Nephron (organoid): ENCODE results near the gene FGR.

ENCODE experiments used
- H3K27ac Mint-ChIP-seq, 3 experiments: 2 replicates each; pipeline ENCODE4 v1.8.0; 2020; ENCODE audit warnings: mixed read lengths in 3 of 3, mild to moderate bottlenecking in 2 of 3, moderate library complexity in 1 of 3
- H3K27me3 Mint-ChIP-seq: 2 replicates; pipeline ENCODE4 v1.8.0; 2021; ENCODE audit warnings: low read depth, mild to moderate bottlenecking, moderate library complexity, mixed read lengths
- H3K36me3 Mint-ChIP-seq: 2 replicates; pipeline ENCODE4 v1.8.0; 2020; ENCODE audit warnings: low read depth, mixed read lengths
- H3K4me1 Mint-ChIP-seq: 2 replicates; pipeline ENCODE4 v1.8.0; 2020; ENCODE audit warnings: mixed read lengths
- H3K4me3 Mint-ChIP-seq, 3 experiments: 2 replicates each; pipeline ENCODE4 v1.8.0; 2020; ENCODE audit warnings: mild to moderate bottlenecking in 3 of 3, mixed read lengths in 3 of 3, moderate library complexity in 2 of 3
- H3K9me3 Mint-ChIP-seq: 2 replicates; pipeline ENCODE4 v1.8.0; 2020; ENCODE audit warnings: mixed read lengths
- TF ChIP-seq, protein P1 (sequence below), 3 experiments: fragments of 200-600 bp; sonication (generic); IDR thresholded peaks; one replicate each; pipeline ENCODE4 v1.5.0; 2021; ENCODE audit warnings: antibody characterized with exemption in 3 of 3; ENCODE audit not compliant: unreplicated experiment in 3 of 3

FGR gene

DNA sequence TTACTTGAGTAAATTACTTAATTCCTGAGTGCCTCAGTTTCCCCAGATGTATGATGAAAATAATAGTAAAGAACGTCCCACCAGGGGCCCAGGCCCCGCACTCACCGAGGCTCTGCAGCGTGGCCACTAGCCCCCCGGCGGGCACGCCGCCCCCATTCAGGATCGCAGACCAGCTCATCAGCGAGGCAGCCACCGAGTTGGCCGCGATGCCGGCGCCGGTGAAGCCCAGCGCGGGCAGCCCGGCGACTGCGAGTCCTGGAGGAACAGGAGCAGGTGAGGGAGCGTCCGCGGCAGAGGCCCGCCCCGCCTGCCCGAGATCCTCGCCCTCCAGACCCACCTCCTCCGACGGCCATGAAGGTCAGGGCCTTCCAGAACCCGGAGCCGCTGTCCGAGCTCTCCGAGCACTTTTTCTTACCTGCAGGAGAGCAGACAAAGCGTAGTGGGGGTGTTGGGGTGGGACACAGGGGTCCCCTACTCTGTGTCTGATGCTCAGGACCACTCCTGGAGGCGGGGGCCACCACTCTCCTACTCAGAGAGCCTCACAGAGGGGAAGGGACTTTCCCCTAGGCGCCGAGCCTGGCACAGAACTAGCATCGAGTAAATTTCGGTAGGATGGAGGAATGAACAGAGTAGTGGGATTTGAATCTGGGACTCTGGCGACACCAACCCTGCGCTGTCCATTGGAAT is 33.3 kb upstream of the FGR start:
- peak overlapping the region in 1 of 3 experiments; percentile 8 for H3K4me3 Mint-ChIP-seq
- peaks cover 14% of the 10 kb centered on the region for H3K4me1 Mint-ChIP-seq
- H3K27me3 Mint-ChIP-seq: no peaks in the 10 kb centered on the region
- H3K9me3 Mint-ChIP-seq: no peaks in the 10 kb centered on the region
- TF ChIP-seq, protein P1, sequence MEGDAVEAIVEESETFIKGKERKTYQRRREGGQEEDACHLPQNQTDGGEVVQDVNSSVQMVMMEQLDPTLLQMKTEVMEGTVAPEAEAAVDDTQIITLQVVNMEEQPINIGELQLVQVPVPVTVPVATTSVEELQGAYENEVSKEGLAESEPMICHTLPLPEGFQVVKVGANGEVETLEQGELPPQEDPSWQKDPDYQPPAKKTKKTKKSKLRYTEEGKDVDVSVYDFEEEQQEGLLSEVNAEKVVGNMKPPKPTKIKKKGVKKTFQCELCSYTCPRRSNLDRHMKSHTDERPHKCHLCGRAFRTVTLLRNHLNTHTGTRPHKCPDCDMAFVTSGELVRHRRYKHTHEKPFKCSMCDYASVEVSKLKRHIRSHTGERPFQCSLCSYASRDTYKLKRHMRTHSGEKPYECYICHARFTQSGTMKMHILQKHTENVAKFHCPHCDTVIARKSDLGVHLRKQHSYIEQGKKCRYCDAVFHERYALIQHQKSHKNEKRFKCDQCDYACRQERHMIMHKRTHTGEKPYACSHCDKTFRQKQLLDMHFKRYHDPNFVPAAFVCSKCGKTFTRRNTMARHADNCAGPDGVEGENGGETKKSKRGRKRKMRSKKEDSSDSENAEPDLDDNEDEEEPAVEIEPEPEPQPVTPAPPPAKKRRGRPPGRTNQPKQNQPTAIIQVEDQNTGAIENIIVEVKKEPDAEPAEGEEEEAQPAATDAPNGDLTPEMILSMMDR (IDR thresholded peaks at IDR 0.05; ENCODE audit: unreplicated experiment in 3 of 3): no peak
- no peak overlapping the region for H3K27ac Mint-ChIP-seq
- no peaks in the 10 kb centered on the region for H3K36me3 Mint-ChIP-seq

DNA sequence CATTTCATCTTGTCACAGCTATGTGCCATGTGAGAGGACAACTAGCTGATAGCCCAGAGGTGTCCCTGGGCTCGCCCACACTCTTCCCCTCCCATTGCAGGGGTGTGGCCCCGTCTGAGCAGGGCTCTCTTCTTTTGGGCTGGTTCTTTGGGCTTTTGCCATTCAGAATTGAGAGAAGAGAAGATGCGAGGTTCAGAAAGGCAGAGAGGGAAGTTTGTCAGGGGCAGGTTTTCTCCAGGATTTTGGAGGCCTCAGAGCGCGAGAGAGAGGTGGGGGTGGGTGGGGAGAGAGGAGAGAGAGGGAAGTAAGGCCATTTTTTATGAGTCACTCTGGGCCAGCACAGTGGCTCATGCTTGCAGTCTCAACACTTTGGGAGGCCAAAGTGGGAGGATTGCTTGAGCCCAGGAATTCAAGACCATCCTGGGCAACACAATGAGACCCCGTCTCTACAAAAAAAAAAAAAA is 31.8 kb upstream of the FGR start:
- peaks cover 11% of the 10 kb centered on the region for H3K4me1 Mint-ChIP-seq
- no peaks in the 10 kb centered on the region for H3K36me3 Mint-ChIP-seq
- no peak overlapping the region for H3K27ac Mint-ChIP-seq
- no peak overlapping the region for H3K4me3 Mint-ChIP-seq
- TF ChIP-seq, protein P1 (IDR thresholded peaks at IDR 0.05; ENCODE audit: unreplicated experiment in 3 of 3): no peak
- H3K27me3 Mint-ChIP-seq: no peaks in the 10 kb centered on the region
- H3K9me3 Mint-ChIP-seq: no peaks in the 10 kb centered on the region

DNA sequence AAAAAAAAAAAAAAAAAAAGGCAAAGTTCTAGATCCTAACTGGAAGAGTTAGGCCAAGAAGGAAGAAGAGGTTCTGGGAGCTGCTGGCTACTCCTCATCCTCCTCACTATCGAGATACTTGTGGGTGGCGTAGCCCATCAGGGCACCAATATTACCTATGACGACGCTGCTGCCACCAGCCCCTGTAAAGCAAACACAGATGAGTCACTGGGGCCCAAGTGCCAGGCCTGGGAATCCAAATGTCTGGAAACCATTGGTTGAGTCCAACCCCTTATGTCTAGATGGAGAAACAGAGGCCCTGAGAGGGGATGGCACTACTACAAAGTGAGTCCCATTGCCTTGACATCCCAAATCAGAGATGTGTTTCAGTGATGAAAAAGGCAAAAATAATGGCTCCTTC is 31.3 kb upstream of the FGR start:
- Mint-ChIP-seq H3K27me3 (no peaks in the 10 kb centered on the region), H3K27ac (no peak overlapping the region), H3K9me3 (no peaks in the 10 kb centered on the region), H3K36me3 (no peaks in the 10 kb centered on the region), H3K4me1 (peaks cover 7% of the 10 kb centered on the region), H3K4me3 (no peak overlapping the region)
- TF ChIP-seq, protein P1 (IDR thresholded peaks at IDR 0.05; ENCODE audit: unreplicated experiment in 3 of 3): no peak

DNA sequence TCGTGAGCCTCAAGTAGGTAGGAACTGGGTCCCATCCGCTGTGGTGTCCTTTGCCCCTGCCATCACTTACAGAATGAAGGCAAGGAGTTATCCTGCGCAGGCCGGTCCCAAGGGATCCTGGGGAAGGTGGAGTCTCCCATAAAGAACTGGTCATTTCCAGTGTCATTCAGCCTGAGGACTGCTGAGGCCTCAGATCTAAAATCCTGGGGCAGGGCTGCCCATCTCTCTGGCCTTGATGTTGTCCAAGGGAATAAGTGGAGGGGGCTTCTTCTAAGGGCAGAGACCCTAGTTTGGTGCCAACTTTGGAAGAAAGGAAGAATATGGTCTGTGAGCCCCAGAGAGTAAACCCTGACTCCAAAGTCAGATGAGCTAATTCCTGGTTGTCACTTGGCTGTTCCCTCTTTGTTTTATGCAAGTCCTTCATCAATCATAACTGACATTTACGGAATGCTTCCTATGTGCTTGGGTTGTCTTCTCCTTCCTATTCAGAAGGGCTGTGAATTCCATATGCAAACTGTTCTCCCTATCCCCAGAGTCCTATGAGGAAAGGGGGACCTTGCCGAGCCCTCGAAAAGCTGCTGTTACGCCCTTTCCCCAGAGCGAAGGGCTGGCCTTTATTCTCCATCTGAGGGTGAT is 30.1 kb upstream of the FGR start:
- TF ChIP-seq, protein P1 (IDR thresholded peaks at IDR 0.05; ENCODE audit: unreplicated experiment in 3 of 3): no peak
- no peaks in the 10 kb centered on the region for H3K9me3 Mint-ChIP-seq
- no peak overlapping the region for H3K4me3 Mint-ChIP-seq
- no peak overlapping the region for H3K27ac Mint-ChIP-seq
- peaks cover 12% of the 10 kb centered on the region for H3K4me1 Mint-ChIP-seq
- H3K36me3 Mint-ChIP-seq: no peaks in the 10 kb centered on the region
- H3K27me3 Mint-ChIP-seq: peaks cover 3% of the 10 kb centered on the region

DNA sequence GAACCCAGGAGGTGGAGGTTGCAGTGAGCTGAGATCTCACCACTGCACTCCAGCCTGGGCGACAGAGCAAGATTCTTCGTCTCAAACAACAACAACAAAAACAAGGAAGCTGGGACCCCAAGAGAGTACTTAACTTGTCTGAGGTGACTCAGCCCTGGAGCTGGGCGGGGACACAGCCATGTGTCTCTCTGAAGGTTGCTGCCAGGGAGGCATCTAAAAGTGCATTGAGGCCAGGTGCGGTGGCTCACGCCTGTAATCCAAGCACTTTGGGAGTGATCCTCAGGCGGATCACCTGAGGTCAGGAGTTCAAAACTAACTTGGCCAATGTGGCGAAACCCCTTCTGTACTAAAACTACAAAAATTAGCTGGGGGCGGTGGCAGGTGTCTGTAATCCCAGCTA is 29.3 kb upstream of the FGR start:
- Mint-ChIP-seq H3K27ac (no peak overlapping the region), H3K9me3 (no peaks in the 10 kb centered on the region), H3K27me3 (peaks cover 4% of the 10 kb centered on the region), H3K4me1 (peaks cover 15% of the 10 kb centered on the region), H3K36me3 (no peaks in the 10 kb centered on the region), H3K4me3 (no peak overlapping the region)
- TF ChIP-seq, protein P1 (IDR thresholded peaks at IDR 0.05; ENCODE audit: unreplicated experiment in 3 of 3): no peak
